ENCODE data around the gene TGFBR3.
A peak's percentile ranks its signal among the peaks of the same experiment; 100 is the strongest.
"Not testable (repeated sequence)": the region's sequence is repeated elsewhere in the genome, so short reads cannot be mapped to it uniquely, and the experiment has no call there.

Gene TGFBR3

GRCh38 chr1:91863498-91863897 lies 22.5 kb downstream of the TGFBR3 start:
- Histone ChIP-seq H3K4me3 (ENCODE audit: low read depth in 1 of 2, low read length in 2 of 2) (no peak overlapping the region), H3K27me3 (ENCODE audit: low read depth, low read length) (no peaks in the 10 kb centered on the region), H3K27ac (ENCODE audit: low read length) (no peak overlapping the region), H3K4me1 (ENCODE audit: control insufficient read depth in 1 of 2, insufficient read depth in 2 of 2, low read length in 2 of 2) (peaks cover 0 to 19% of the 10 kb centered on the region in 2 donors), H3K9me3 (ENCODE audit: control insufficient read depth in 1 of 2, low read length in 2 of 2) (no peaks in the 10 kb centered on the region), H3K36me3 (ENCODE audit: control insufficient read depth in 1 of 2, insufficient read depth in 2 of 2, low read length in 2 of 2) (peaks cover 0 to 4% of the 10 kb centered on the region in 2 donors)

DNA sequence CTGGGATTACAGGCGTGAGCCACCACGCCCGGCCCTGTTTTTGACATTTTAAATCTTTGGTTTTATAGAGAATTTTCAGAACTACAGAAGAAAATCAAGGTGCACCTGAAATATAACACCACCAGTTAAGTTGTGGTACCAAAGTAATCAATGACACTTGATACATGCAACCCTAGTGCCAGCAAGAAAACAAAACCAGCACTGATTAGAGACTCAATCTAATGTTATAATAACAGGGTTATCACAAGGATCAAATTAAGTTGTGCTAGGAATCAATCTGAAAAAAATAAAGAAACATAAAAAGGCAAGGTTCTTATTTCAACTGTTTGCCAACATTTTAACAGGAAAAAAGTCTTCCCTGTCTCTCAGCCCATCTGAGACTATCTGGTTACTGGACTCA lies 23.8 kb downstream of the TGFBR3 start:
- Histone ChIP-seq H3K4me1 (ENCODE audit: control insufficient read depth in 1 of 2, insufficient read depth in 2 of 2, low read length in 2 of 2) (peaks cover 0 to 19% of the 10 kb centered on the region in 2 donors), H3K36me3 (ENCODE audit: control insufficient read depth in 1 of 2, insufficient read depth in 2 of 2, low read length in 2 of 2) (peaks cover 0 to 4% of the 10 kb centered on the region in 2 donors), H3K27ac (ENCODE audit: low read length) (no peak overlapping the region)

DNA sequence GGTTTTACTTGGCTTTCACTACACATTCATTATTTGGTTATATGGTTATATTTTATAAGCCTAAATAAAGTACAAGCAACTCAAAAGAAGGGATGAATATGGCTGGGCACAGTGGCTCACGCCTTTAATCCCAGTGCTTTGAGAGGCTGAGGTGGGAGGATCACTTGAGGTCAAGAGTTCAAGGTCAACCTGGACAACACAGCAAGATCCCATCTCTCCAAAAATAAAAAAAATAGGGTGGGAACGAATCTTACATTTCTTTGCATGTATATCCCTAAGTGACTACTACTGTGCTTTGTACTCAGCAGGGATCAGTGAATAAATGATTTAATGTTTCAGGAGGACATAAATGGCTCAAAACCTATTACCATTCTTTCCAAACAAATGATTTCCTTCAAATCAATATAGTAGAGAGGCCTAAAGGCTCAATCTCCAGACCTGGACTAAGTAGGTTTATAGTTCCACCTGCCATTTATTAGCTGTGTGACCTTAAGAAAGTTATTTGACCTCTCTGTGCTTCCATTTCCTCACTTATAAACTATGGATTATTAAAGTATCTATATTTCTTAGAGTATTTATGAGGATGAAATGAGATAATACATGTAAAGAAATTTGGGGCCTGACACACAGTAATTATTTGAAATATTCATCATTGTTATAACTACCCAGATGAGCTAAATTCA lies 28.3 kb downstream of the TGFBR3 start:
- Histone ChIP-seq H3K9me3 (ENCODE audit: control insufficient read depth in 1 of 2, low read length in 2 of 2) (no peaks in the 10 kb centered on the region), H3K4me1 (ENCODE audit: control insufficient read depth in 1 of 2, insufficient read depth in 2 of 2, low read length in 2 of 2) (peaks cover 0 to 19% of the 10 kb centered on the region in 2 donors), H3K36me3 (ENCODE audit: control insufficient read depth in 1 of 2, insufficient read depth in 2 of 2, low read length in 2 of 2) (peaks cover 0 to 4% of the 10 kb centered on the region in 2 donors), H3K4me3 (ENCODE audit: low read depth in 1 of 2, low read length in 2 of 2) (no peak overlapping the region), H3K27me3 (ENCODE audit: low read depth, low read length) (no peaks in the 10 kb centered on the region), H3K27ac (ENCODE audit: low read length) (no peak overlapping the region)

More for the DNA sequence above, 23.8 kb downstream of the TGFBR3 start:
- no peaks in the 10 kb centered on the region for H3K9me3 ChIP-seq (ENCODE audit: control insufficient read depth in 1 of 2, low read length in 2 of 2)
- no peaks in the 10 kb centered on the region for H3K27me3 ChIP-seq (ENCODE audit: low read depth, low read length)
- H3K4me3 ChIP-seq (ENCODE audit: low read depth in 1 of 2, low read length in 2 of 2) = no peak overlapping the region

GRCh38 chr1:91856996-91857395 lies 29.0 kb downstream of the TGFBR3 start:
- no peak overlapping the region for H3K27ac ChIP-seq (ENCODE audit: low read length)
- no peaks in the 10 kb centered on the region for H3K9me3 ChIP-seq (ENCODE audit: control insufficient read depth in 1 of 2, low read length in 2 of 2)

DNA sequence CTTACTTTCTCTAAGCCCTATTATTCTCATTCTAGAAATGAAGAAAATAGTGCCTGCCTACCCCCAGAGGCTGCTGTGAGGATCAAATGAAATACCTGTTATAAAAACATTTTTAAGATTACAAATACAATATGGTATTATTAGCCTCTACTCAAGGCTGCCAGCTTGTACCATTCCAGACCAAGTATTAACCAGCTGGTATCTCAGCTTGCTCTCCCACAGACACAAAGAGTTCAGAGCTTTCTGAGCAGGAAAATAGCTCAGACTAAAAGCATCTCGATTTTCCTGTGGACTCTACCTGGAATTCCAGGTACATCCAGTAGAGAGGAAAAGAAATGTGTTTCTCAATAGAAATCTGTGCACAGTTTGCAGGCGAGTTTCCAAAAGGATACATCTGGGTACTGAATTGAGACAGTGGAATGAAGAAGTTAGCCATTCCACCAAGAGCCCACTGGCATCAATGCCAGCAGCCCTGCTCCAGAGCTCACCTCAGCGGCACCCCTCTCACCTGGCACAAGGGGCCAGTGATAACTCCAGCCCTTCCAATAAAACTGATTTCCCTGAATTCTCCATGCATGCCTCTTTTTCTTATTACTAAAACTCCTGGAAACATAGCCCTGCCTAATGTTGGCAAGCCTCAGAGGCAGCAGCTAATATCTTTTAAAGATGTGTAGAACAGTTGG lies 31.0 kb downstream of the TGFBR3 start:
- H3K9me3 ChIP-seq (ENCODE audit: control insufficient read depth in 1 of 2, low read length in 2 of 2) = no peaks in the 10 kb centered on the region
- H3K4me3 ChIP-seq (ENCODE audit: low read depth in 1 of 2, low read length in 2 of 2) = no peak overlapping the region
- H3K36me3 ChIP-seq (ENCODE audit: control insufficient read depth in 1 of 2, insufficient read depth in 2 of 2, low read length in 2 of 2) = no peaks in the 10 kb centered on the region
- H3K4me1 ChIP-seq (ENCODE audit: control insufficient read depth in 1 of 2, insufficient read depth in 2 of 2, low read length in 2 of 2) = peaks cover 0 to 36% of the 10 kb centered on the region in 2 donors
- H3K27me3 ChIP-seq (ENCODE audit: low read depth, low read length) = no peaks in the 10 kb centered on the region
- H3K27ac ChIP-seq (ENCODE audit: low read length) = no peak overlapping the region

More at GRCh38 chr1:91856996-91857395, 29.0 kb downstream of the TGFBR3 start:
- peaks cover 0 to 4% of the 10 kb centered on the region in 2 donors for H3K36me3 ChIP-seq (ENCODE audit: control insufficient read depth in 1 of 2, insufficient read depth in 2 of 2, low read length in 2 of 2)
- no peak overlapping the region for H3K4me3 ChIP-seq (ENCODE audit: low read depth in 1 of 2, low read length in 2 of 2)
- no peaks in the 10 kb centered on the region for H3K27me3 ChIP-seq (ENCODE audit: low read depth, low read length)
- peaks cover 0 to 23% of the 10 kb centered on the region in 2 donors for H3K4me1 ChIP-seq (ENCODE audit: control insufficient read depth in 1 of 2, insufficient read depth in 2 of 2, low read length in 2 of 2)

GRCh38 chr1:91853397-91853796 lies 32.6 kb downstream of the TGFBR3 start:
- Histone ChIP-seq H3K27me3 (ENCODE audit: low read depth, low read length) (no peaks in the 10 kb centered on the region), H3K4me3 (ENCODE audit: low read depth in 1 of 2, low read length in 2 of 2) (no peak overlapping the region), H3K4me1 (ENCODE audit: control insufficient read depth in 1 of 2, insufficient read depth in 2 of 2, low read length in 2 of 2) (peaks cover 0 to 37% of the 10 kb centered on the region in 2 donors), H3K36me3 (ENCODE audit: control insufficient read depth in 1 of 2, insufficient read depth in 2 of 2, low read length in 2 of 2) (no peaks in the 10 kb centered on the region), H3K27ac (ENCODE audit: low read length) (no peak overlapping the region), H3K9me3 (ENCODE audit: control insufficient read depth in 1 of 2, low read length in 2 of 2) (no peaks in the 10 kb centered on the region)

- H3K4me1 ChIP-seq (ENCODE audit: control insufficient read depth in 1 of 2, insufficient read depth in 2 of 2, low read length in 2 of 2) = peaks cover 0 to 41% of the 10 kb centered on the region in 2 donors
- H3K27me3 ChIP-seq (ENCODE audit: low read depth, low read length); H3K4me3 ChIP-seq (ENCODE audit: low read depth in 1 of 2, low read length in 2 of 2); H3K9me3 ChIP-seq (ENCODE audit: control insufficient read depth in 1 of 2, low read length in 2 of 2); H3K36me3 ChIP-seq (ENCODE audit: control insufficient read depth in 1 of 2, insufficient read depth in 2 of 2, low read length in 2 of 2): not testable (repeated sequence)
- peak overlapping the region; percentile 90 for H3K27ac ChIP-seq (ENCODE audit: low read length)
Observed at GRCh38 chr1:91852011-91852410, 33.9 kb downstream of the TGFBR3 start.

DNA sequence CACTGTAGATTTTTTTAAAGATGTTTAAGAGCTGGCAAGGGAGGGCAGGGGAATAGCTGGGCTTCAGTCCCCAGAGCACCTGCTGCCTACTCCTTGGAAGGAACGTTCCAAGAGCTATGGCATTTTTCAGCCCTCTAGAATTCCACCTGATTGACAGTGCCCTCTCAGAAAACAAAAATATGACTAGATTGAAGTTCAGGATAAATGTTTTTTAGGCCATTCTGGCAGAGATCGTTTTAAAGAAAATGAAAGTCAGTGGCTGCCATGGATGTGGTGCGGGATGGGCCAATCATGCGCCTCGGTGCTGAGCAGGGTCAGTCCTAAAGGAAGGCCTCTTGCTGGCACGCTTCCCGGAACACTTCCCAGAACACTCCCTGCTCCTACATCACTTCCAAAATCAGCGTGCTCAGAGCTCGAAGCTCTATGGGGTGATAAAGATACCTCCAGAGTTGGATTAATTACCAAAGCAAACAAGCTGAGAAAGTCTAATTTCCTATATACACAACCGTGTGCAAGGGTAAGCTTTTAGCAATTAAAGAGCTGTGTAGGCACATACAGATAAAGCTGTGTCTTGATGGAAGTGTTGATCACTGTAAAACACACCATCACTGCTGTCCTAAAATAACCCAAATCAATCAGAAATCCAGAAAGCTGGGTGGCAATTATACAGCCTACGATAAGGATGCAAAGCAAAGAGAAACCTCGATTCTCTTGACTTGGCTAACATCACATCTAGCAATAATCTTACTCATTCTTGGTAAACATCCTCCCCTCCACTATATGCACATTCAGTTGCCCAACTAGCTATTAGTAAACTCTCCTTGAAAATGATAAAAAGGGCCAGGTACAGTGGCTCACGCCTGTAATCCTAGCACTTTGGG lies 34.6 kb downstream of the TGFBR3 start:
- Histone ChIP-seq H3K4me3 (ENCODE audit: low read depth in 1 of 2, low read length in 2 of 2) (peak overlapping the region; percentile 41 to 46), H3K36me3 (ENCODE audit: control insufficient read depth in 1 of 2, insufficient read depth in 2 of 2, low read length in 2 of 2) (no peaks in the 10 kb centered on the region), H3K27me3 (ENCODE audit: low read depth, low read length) (no peaks in the 10 kb centered on the region), H3K4me1 (ENCODE audit: control insufficient read depth in 1 of 2, insufficient read depth in 2 of 2, low read length in 2 of 2) (peaks cover 4 to 42% of the 10 kb centered on the region in 2 donors), H3K9me3 (ENCODE audit: control insufficient read depth in 1 of 2, low read length in 2 of 2) (no peaks in the 10 kb centered on the region), H3K27ac (ENCODE audit: low read length) (peak overlapping the region; percentile 90)

DNA sequence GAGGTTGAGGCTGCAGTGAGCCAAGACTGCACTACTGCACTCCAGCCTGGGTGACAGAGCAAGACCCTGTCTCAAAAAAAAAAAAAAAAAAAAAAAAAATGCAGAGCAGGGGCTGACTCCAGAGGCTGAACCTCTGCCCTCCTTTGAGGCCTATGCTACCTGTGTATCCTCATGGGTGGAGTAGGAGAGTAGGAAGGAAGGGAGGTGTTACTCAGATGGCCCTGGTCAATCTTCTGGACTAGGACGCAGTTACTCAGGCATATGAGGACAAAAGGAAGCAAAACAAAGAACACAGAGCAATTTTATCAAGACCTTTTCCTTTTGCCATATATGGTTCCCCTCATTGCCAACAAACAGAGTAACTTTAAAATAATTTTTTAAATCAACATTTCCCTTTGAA lies 35.2 kb downstream of the TGFBR3 start:
- H3K36me3 ChIP-seq (ENCODE audit: control insufficient read depth in 1 of 2, insufficient read depth in 2 of 2, low read length in 2 of 2) = no peaks in the 10 kb centered on the region
- H3K27ac ChIP-seq (ENCODE audit: low read length) = peak overlapping the region; percentile 90
- peaks cover 10 to 49% of the 10 kb centered on the region in 2 donors for H3K4me1 ChIP-seq (ENCODE audit: control insufficient read depth in 1 of 2, insufficient read depth in 2 of 2, low read length in 2 of 2)
- peak overlapping the region; percentile 41 to 46 for H3K4me3 ChIP-seq (ENCODE audit: low read depth in 1 of 2, low read length in 2 of 2)
- H3K27me3 ChIP-seq (ENCODE audit: low read depth, low read length) = no peaks in the 10 kb centered on the region
- no peaks in the 10 kb centered on the region for H3K9me3 ChIP-seq (ENCODE audit: control insufficient read depth in 1 of 2, low read length in 2 of 2)

- Histone ChIP-seq H3K4me3 (ENCODE audit: low read depth in 1 of 2, low read length in 2 of 2) (no peak overlapping the region), H3K27ac (ENCODE audit: low read length) (no peak overlapping the region), H3K27me3 (ENCODE audit: low read depth, low read length) (no peaks in the 10 kb centered on the region), H3K9me3 (ENCODE audit: control insufficient read depth in 1 of 2, low read length in 2 of 2) (no peaks in the 10 kb centered on the region), H3K36me3 (ENCODE audit: control insufficient read depth in 1 of 2, insufficient read depth in 2 of 2, low read length in 2 of 2) (no peaks in the 10 kb centered on the region), H3K4me1 (ENCODE audit: control insufficient read depth in 1 of 2, insufficient read depth in 2 of 2, low read length in 2 of 2) (peaks cover 14 to 45% of the 10 kb centered on the region in 2 donors)
Observed at GRCh38 chr1:91847851-91848250, 38.1 kb downstream of the TGFBR3 start.

DNA sequence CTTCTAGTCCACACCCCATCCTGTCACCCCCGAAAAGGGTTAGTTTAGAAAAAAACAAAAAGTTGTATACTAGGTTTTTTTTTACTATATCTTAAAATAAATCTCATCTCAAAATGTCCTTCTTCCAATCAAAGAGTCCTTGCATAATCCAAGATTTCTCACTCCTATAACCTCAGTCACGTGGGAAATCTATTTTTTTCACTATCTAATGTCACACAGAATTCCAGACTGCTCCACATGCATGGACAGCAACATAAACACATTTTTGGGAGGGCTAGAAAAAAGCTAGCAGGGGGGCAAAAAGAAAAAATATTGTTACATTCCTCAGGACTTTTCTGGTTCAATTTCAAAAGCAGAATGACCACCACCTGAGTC lies 39.3 kb downstream of the TGFBR3 start:
- H3K36me3 ChIP-seq (ENCODE audit: control insufficient read depth in 1 of 2, insufficient read depth in 2 of 2, low read length in 2 of 2) = no peaks in the 10 kb centered on the region
- H3K27ac ChIP-seq (ENCODE audit: low read length) = peak overlapping the region; percentile 43
- H3K4me3 ChIP-seq (ENCODE audit: low read depth in 1 of 2, low read length in 2 of 2) = no peak overlapping the region
- no peaks in the 10 kb centered on the region for H3K9me3 ChIP-seq (ENCODE audit: control insufficient read depth in 1 of 2, low read length in 2 of 2)
- peaks cover 14 to 38% of the 10 kb centered on the region in 2 donors for H3K4me1 ChIP-seq (ENCODE audit: control insufficient read depth in 1 of 2, insufficient read depth in 2 of 2, low read length in 2 of 2)
- no peaks in the 10 kb centered on the region for H3K27me3 ChIP-seq (ENCODE audit: low read depth, low read length)

Measured in muscle layer of duodenum (tissue), 2 donors.